Endothelial cell of umbilical vein (primary cell): ENCODE measurements around the gene INPP5E. TPM values are rescaled to one million over a fixed set of nuclear protein-coding genes. Genes with fewer than 3 reads are reported as not detected.
A peak's percentile ranks its signal among the peaks of the same experiment; 100 is the strongest.

Experiments used
- BruUV-seq: library from RNA; stranded (reverse); fragments of 400-500 nt; replicated peaks from 2 replicates; lab custom pipeline; 2021; lab: Mats Ljungman, UMichigan
- CTCF ChIA-PET: fragments of 300-600, 350-600 bp; sonication (Branson Sonifier 250); formaldehyde crosslinking; loops from one replicate; lab custom pipeline; 2021; ENCODE audit warnings: antibody characterized with exemption, inconsistent platforms; lab: Charles Lee
- POLR2A ChIA-PET: fragments of 300-600, 350-600 bp; sonication (Branson Sonifier 250); formaldehyde crosslinking; loops from one replicate; lab custom pipeline; 2021; ENCODE audit warnings: antibody characterized with exemption, inconsistent platforms; lab: Charles Lee
- DNase-seq: peaks from one replicate; pipeline ENCODE4 v3.0.0-alpha.2; 2011; ENCODE audit warnings: low read depth, low spot score
- FAIRE-seq: peaks from 2 replicates; lab custom pipeline; 2011; peaks lifted over from hg19 to GRCh38; lab: Jason Lieb, UNC
- H2AFZ ChIP-seq: 2 replicates; pipeline ENCODE4 v1.6.0; 2012; ENCODE audit warnings: low read depth, low read length, control low read depth, inconsistent platforms
- H3K27ac ChIP-seq: 2 replicates; pipeline ENCODE4 v1.5.1; 2011; ENCODE audit warnings: low read depth, mild to moderate bottlenecking, control low read depth, low read length, moderate library complexity; ENCODE audit not compliant: insufficient read depth
- H3K27me3 ChIP-seq, 2 experiments: 2 replicates each; pipeline versions ENCODE4 v1.6.0 to v1.6.1; 2011; ENCODE audit warnings: low read length in 2 of 2, mixed read lengths in 1 of 2; ENCODE audit not compliant: control insufficient read depth in 2 of 2, insufficient read depth in 2 of 2
- H3K36me3 ChIP-seq, 2 experiments: 2 replicates in 1 of 2; 3 replicates in 1 of 2; pipeline ENCODE4 v1.5.1; 2011; ENCODE audit warnings: low read length in 2 of 2, mild to moderate bottlenecking in 1 of 2, moderate library complexity in 1 of 2; ENCODE audit not compliant: control insufficient read depth in 2 of 2, insufficient read depth in 2 of 2; ENCODE audit errors: extremely low read depth in 1 of 2
- H3K4me1 ChIP-seq: 3 replicates; pipeline ENCODE4 v1.5.1; 2011; ENCODE audit warnings: mild to moderate bottlenecking, low read length; ENCODE audit not compliant: control insufficient read depth, insufficient read depth; ENCODE audit errors: extremely low read depth
- H3K4me2 ChIP-seq: 2 replicates; pipeline ENCODE4 v1.6.1; 2011; ENCODE audit warnings: low read length, control low read depth, mixed read lengths; ENCODE audit not compliant: insufficient read depth
- H3K4me3 ChIP-seq, 3 experiments: fragments of 200-600 bp in 1 of 3; sonication (generic), shearing (Covaris generic) in 1 of 3; replicated peaks in 1 of 3; 2 replicates each; pipeline ENCODE4 v1.5.1; 2011 to 2016; ENCODE audit warnings: control low read depth in 3 of 3, low read length in 3 of 3, mild to moderate bottlenecking in 2 of 3, inconsistent platforms in 1 of 3, low read depth in 1 of 3, moderate library complexity in 1 of 3; ENCODE audit not compliant: insufficient read depth in 1 of 3
- H3K79me2 ChIP-seq: 2 replicates; pipeline ENCODE4 v1.6.0; 2012; ENCODE audit warnings: low read length, inconsistent platforms; ENCODE audit not compliant: control insufficient read depth, insufficient read depth
- H3K9ac ChIP-seq: replicated peaks from 2 replicates; pipeline ENCODE3; 2011; ENCODE audit warnings: low read length, control low read depth; ENCODE audit not compliant: insufficient read depth; ENCODE audit errors: extremely low read depth
- H3K9me1 ChIP-seq: replicated peaks from 3 replicates; pipeline ENCODE4 v1.6.0; 2011; ENCODE audit warnings: mild to moderate bottlenecking, low read length; ENCODE audit not compliant: control insufficient read depth, insufficient read depth; ENCODE audit errors: extremely low read depth
- H3K9me3 ChIP-seq: replicated peaks from 2 replicates; pipeline ENCODE4 v1.5.1; 2012; ENCODE audit warnings: low read length, inconsistent platforms; ENCODE audit not compliant: control insufficient read depth, insufficient read depth
- H4K20me1 ChIP-seq: replicated peaks from 2 replicates; pipeline ENCODE3; 2011; ENCODE audit warnings: mild to moderate bottlenecking, low read length; ENCODE audit not compliant: control insufficient read depth, insufficient read depth; ENCODE audit errors: extremely low read depth
- CTCF ChIP-seq, 2 donors: IDR thresholded peaks; 1 replicate in 1 of 2; 2 replicates in 1 of 2; pipeline ENCODE4 v1.5.1; 2011; ENCODE audit warnings: low read length in 2 of 2, mild to moderate bottlenecking in 2 of 2, moderate library complexity in 2 of 2, control low read depth in 1 of 2, inconsistent platforms in 1 of 2, low read depth in 1 of 2; ENCODE audit not compliant: insufficient read depth in 1 of 2; ENCODE audit errors: extremely low read depth in 1 of 2
- EZH2 ChIP-seq: IDR thresholded peaks from 2 replicates; pipeline ENCODE4 v1.6.1; 2012; ENCODE audit warnings: borderline replicate concordance, low read depth, mild to moderate bottlenecking, moderate library complexity, low read length, inconsistent platforms; ENCODE audit not compliant: severe bottlenecking
- FOS ChIP-seq: IDR thresholded peaks from 2 replicates; pipeline ENCODE4 v1.6.1; 2011; ENCODE audit warnings: mild to moderate bottlenecking, low read length, moderate library complexity, borderline replicate concordance; ENCODE audit not compliant: insufficient read depth
- GATA2 ChIP-seq: IDR thresholded peaks from 2 replicates; pipeline ENCODE4 v1.7.0; 2011; ENCODE audit warnings: low read depth, mild to moderate bottlenecking, moderate library complexity, mixed read lengths, low read length; ENCODE audit not compliant: insufficient read length, insufficient read depth
- JUN ChIP-seq: IDR thresholded peaks from 2 replicates; pipeline ENCODE4 v1.6.1; 2011; ENCODE audit warnings: borderline replicate concordance, low read depth; ENCODE audit not compliant: insufficient read length, insufficient read depth
- MAX ChIP-seq: IDR thresholded peaks from 2 replicates; pipeline ENCODE4 v1.6.1; 2011; ENCODE audit not compliant: insufficient read depth, insufficient read length
- MYC ChIP-seq: IDR thresholded peaks from one replicate; pipeline ENCODE4 v1.6.1; 2011; ENCODE audit warnings: mild to moderate bottlenecking, low read depth, low read length
- POLR2A ChIP-seq: IDR thresholded peaks from 2 replicates; pipeline ENCODE4 v1.6.1; 2012; ENCODE audit warnings: low read depth, mild to moderate bottlenecking, control low read depth, low read length
- POLR2AphosphoS5 ChIP-seq: IDR thresholded peaks from 2 replicates; pipeline ENCODE4 v1.6.1; 2012; ENCODE audit warnings: low read depth, mild to moderate bottlenecking, control low read depth, low read length, moderate library complexity; ENCODE audit not compliant: insufficient read depth
- dilution Hi-C: fragments of 300-500 bp; cut with MboI; formaldehyde crosslinking; loops from one replicate; pipeline ENCODE4 v1.15.0; 2019; ENCODE audit warnings: low sequenced_read_pairs; ENCODE audit not compliant: extremely low pct_ligation_motif_present
- intact Hi-C: fragments of 100-400 bp; cut with micrococcal nuclease; formaldehyde crosslinking; loops from one replicate; pipeline ENCODE4 v1.10.0; 2022
- polyA plus RNA-seq, 4 experiments: library from polyadenylated mRNA; depleted of rRNA in 3 of 4; stranded (reverse) in 3 of 4; unstranded in 1 of 4; fragments of >200 nt; gene quantifications; 2 replicates each; pipeline versions ENCODE4 v1.2.1 to v1.2.3, GENCODE V29; 2011 to 2012; ENCODE audit warnings: missing spikeins in 1 of 4
- total RNA-seq: library from RNA; stranded (reverse); gene quantifications from 2 replicates; pipeline ENCODE4 v1.2.3, GENCODE V29; 2021

Gene INPP5E
- total and polyA plus RNA-seq, 2 donors (not counting 3 experiments of a cell fraction or from before 2014, with no cell fraction given), result 15.0 to 24.5 TPM

GRCh38 chr9:136460772-136461325, 21.2 kb upstream of the INPP5E start:
- intact Hi-C loops, result no loop called here
- no peak overlapping the region for H3K4me2 ChIP-seq
- CTCF ChIA-PET, result no interaction called here
- H3K4me1 ChIP-seq, result no peaks in the 10 kb centered on the region
- dilution Hi-C loops, result no loop called here
- H3K27me3 ChIP-seq, result no peaks in the 10 kb centered on the region
- no peaks in the 10 kb centered on the region for H3K9me1 ChIP-seq
- H4K20me1 ChIP-seq, result no peaks in the 10 kb centered on the region
- no peak for TF ChIP-seq MYC
- H3K9ac ChIP-seq, result no peak overlapping the region
- FAIRE-seq, result no peak
- POLR2A ChIA-PET, result no interaction called here
- no peak overlapping the region for H2AFZ ChIP-seq
- H3K79me2 ChIP-seq, result peaks cover 4% of the 10 kb centered on the region
- no peak for DNase-seq
- no peak overlapping the region for H3K27ac ChIP-seq
- no TSS peak for BruUV-seq
- peaks cover 34 to 62% of the 10 kb centered on the region in 2 experiments for H3K36me3 ChIP-seq
- no peak overlapping the region for H3K4me3 ChIP-seq
- H3K9me3 ChIP-seq, result no peaks in the 10 kb centered on the region

- peaks cover 4% of the 10 kb centered on the region for H3K79me2 ChIP-seq
- no peaks in the 10 kb centered on the region for H3K27me3 ChIP-seq
- no peak overlapping the region for H3K9ac ChIP-seq
- dilution Hi-C loops (no loop called here), intact Hi-C loops (no loop called here)
- TSS peak; percentile 9 for BruUV-seq
- H2AFZ ChIP-seq, result no peak overlapping the region
- no peak for DNase-seq
- TF ChIP-seq EZH2, result no peak
- no peak for TF ChIP-seq POLR2A
- no peak for TF ChIP-seq MAX
- TF ChIP-seq CTCF (IDR thresholded peaks at IDR 0.05; ENCODE audit: extremely low read depth in 1 of 2, insufficient read depth in 1 of 2, low read depth in 1 of 2, low read length in 2 of 2), result no peak
- TF ChIP-seq MYC, result no peak
- no peak for TF ChIP-seq GATA2
- no peak for TF ChIP-seq POLR2AphosphoS5
- TF ChIP-seq JUN, result no peak
- no peak for TF ChIP-seq FOS
- ChIA-PET CTCF (no interaction called here), POLR2A (no interaction called here)
- H3K36me3 ChIP-seq, result peaks cover 35 to 66% of the 10 kb centered on the region in 2 experiments
- H3K4me1 ChIP-seq, result no peaks in the 10 kb centered on the region
- no peak overlapping the region for H3K27ac ChIP-seq
- no peaks in the 10 kb centered on the region for H3K9me3 ChIP-seq
- FAIRE-seq, result no peak
- H3K9me1 ChIP-seq, result no peaks in the 10 kb centered on the region
- no peak overlapping the region for H3K4me2 ChIP-seq
- H3K4me3 ChIP-seq, result no peak overlapping the region
- H4K20me1 ChIP-seq, result no peaks in the 10 kb centered on the region
Observed at GRCh38 chr9:136459425-136459824, 19.8 kb upstream of the INPP5E start.
